ENCODE measurements around the gene RAPGEF2. TPM values are rescaled to one million over a fixed set of nuclear protein-coding genes. Genes with fewer than 3 reads are reported as not detected.

Gene RAPGEF2
- total and polyA plus RNA-seq, 7 experiments from 2014 or later = 0.72 to 35.2 (median 20.7) TPM

DNA sequence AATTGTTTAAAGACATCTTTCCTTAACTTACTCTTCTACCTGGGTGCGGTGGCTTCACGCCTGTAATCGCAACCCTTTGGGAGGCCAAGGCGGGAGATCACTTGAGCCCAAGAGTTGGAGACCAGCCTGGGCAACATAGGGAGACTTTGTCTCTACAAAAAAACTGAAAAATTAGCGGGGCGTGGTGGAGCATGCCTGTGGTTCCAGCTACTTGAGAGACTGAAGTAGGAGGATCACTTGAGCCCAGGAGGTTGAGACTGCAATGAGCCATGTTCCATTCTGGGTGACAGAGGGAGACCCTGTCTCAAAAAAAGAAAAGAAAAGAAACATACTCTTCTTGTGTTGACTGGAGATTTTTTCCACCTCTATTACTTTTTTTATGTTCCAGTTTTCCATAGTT lies 181.9 kb downstream of the RAPGEF2 start:
- Mint-ChIP-seq H3K4me1 (peaks cover 0 to 5% (median 0%) of the 10 kb centered on the region in 7 donors), H3K4me3 (no peak overlapping the region), H3K36me3 (peaks cover 0 to 32% (median 11%) of the 10 kb centered on the region in 5 donors), H3K27ac (no peak overlapping the region), H3K27me3 (no peaks in the 10 kb centered on the region), H3K9me3 (peaks cover 0 to 1% (median 0%) of the 10 kb centered on the region in 11 donors)
- no peaks in the 10 kb centered on the region for H3K4me1 ChIP-seq (ENCODE audit: control insufficient read depth in 2 of 2, insufficient read depth in 2 of 2, low read length in 2 of 2)
- H3K4me3 ChIP-seq (ENCODE audit: low read length) = no peak overlapping the region
- ATAC-seq (no peak), DNase-seq (no peak)
- H3K9me3 ChIP-seq (ENCODE audit: control insufficient read depth in 2 of 3, low read length in 3 of 3) = no peaks in the 10 kb centered on the region
- no peaks in the 10 kb centered on the region for H3K27me3 ChIP-seq (ENCODE audit: control insufficient read depth in 2 of 2, insufficient read depth in 2 of 2, low read length in 2 of 2)
- no peak overlapping the region for H3K27ac ChIP-seq (ENCODE audit: low read depth, low read length)
- CTCF ChIA-PET = no interaction called here
- intact Hi-C loops (cut with micrococcal nuclease) = no loop called here
- H3K36me3 ChIP-seq (ENCODE audit: control insufficient read depth in 2 of 3, insufficient read depth in 3 of 3, low read length in 3 of 3) = no peaks in the 10 kb centered on the region
- POLR2A ChIA-PET = no interaction called here

DNA sequence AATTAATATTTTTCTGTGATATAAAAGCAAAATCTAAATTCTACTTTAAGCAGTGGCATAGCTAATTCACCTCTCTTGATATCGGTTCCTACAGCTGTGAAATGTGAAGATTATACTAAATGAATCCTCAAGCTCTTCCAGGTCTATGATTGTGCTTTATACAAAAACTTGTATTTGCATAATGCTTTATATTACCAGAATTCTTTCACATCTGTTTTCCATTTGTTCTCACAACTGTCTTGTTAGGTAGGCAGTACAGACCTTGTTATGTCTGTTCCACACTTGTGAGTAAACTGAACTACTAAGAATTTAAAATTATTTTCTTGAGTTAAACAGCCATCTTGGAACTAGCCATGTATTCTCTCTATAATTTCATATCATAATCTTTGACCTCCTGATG lies 184.9 kb downstream of the RAPGEF2 start:
- H3K27ac Mint-ChIP-seq = no peak overlapping the region

DNA sequence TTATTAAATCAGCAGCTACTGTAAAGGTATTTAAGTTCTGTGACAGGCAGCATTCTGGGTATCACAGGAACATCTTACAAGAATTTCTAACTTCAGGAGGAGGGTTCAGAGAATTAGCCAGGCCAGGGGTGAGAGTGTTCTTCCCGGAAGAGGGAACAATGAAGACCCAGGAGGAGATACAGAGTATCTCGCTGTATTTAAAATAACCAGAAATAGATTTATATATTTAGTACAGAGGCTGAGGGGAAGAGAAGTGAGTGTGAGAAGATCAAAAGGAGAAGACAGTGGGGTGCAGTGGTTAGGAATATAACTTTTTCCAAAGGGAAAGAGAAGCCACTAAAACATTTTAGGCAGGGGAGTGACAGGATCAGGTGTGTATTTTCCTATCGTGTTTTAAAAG lies 186.8 kb downstream of the RAPGEF2 start:
- Mint-ChIP-seq H3K27me3 (no peaks in the 10 kb centered on the region), H3K27ac (peak overlapping the region in 1 of 9 donors; percentile 51), H3K36me3 (peaks cover 0 to 21% (median 8%) of the 10 kb centered on the region in 5 donors), H3K4me1 (peaks cover 0 to 7% (median 0%) of the 10 kb centered on the region in 7 donors), H3K4me3 (no peak overlapping the region), H3K9me3 (peaks cover 0 to 3% (median 0%) of the 10 kb centered on the region in 11 donors)
- no peak for DNase-seq
- H3K4me3 ChIP-seq (ENCODE audit: low read length) = no peak overlapping the region
- no peak for ATAC-seq
- H3K4me1 ChIP-seq (ENCODE audit: control insufficient read depth in 2 of 2, insufficient read depth in 2 of 2, low read length in 2 of 2) = no peaks in the 10 kb centered on the region
- intact Hi-C loops (cut with micrococcal nuclease) = no loop called here
- POLR2A ChIA-PET = no interaction called here
- H3K36me3 ChIP-seq (ENCODE audit: control insufficient read depth in 2 of 3, insufficient read depth in 3 of 3, low read length in 3 of 3) = no peaks in the 10 kb centered on the region
- CTCF ChIA-PET = interaction anchor here (0.7 kb wide), 1 partner anchor 511 kb away, joined by 3 read pairs; no protein-coding TSS in a partner anchor
- no peaks in the 10 kb centered on the region for H3K9me3 ChIP-seq (ENCODE audit: control insufficient read depth in 2 of 3, low read length in 3 of 3)
- no peaks in the 10 kb centered on the region for H3K27me3 ChIP-seq (ENCODE audit: control insufficient read depth in 2 of 2, insufficient read depth in 2 of 2, low read length in 2 of 2)
- no peak overlapping the region for H3K27ac ChIP-seq (ENCODE audit: low read depth, low read length)

More for the DNA sequence above, 184.9 kb downstream of the RAPGEF2 start:
- ChIA-PET CTCF (no interaction called here), POLR2A (no interaction called here)
- H3K36me3 ChIP-seq (ENCODE audit: control insufficient read depth in 2 of 3, insufficient read depth in 3 of 3, low read length in 3 of 3) = no peaks in the 10 kb centered on the region
- DNase-seq = no peak
- no peak overlapping the region for H3K27ac ChIP-seq (ENCODE audit: low read depth, low read length)
- no peak for ATAC-seq
- Mint-ChIP-seq H3K9me3 (peaks cover 0 to 2% (median 0%) of the 10 kb centered on the region in 11 donors), H3K4me3 (no peak overlapping the region), H3K36me3 (peaks cover 0 to 26% (median 8%) of the 10 kb centered on the region in 5 donors), H3K27me3 (no peaks in the 10 kb centered on the region), H3K4me1 (peaks cover 0 to 7% (median 0%) of the 10 kb centered on the region in 7 donors)
- H3K27me3 ChIP-seq (ENCODE audit: control insufficient read depth in 2 of 2, insufficient read depth in 2 of 2, low read length in 2 of 2) = no peaks in the 10 kb centered on the region
- H3K4me3 ChIP-seq (ENCODE audit: low read length) = no peak overlapping the region
- no peaks in the 10 kb centered on the region for H3K4me1 ChIP-seq (ENCODE audit: control insufficient read depth in 2 of 2, insufficient read depth in 2 of 2, low read length in 2 of 2)
- intact Hi-C loops (cut with micrococcal nuclease) = no loop called here
- H3K9me3 ChIP-seq (ENCODE audit: control insufficient read depth in 2 of 3, low read length in 3 of 3) = no peaks in the 10 kb centered on the region

DNA sequence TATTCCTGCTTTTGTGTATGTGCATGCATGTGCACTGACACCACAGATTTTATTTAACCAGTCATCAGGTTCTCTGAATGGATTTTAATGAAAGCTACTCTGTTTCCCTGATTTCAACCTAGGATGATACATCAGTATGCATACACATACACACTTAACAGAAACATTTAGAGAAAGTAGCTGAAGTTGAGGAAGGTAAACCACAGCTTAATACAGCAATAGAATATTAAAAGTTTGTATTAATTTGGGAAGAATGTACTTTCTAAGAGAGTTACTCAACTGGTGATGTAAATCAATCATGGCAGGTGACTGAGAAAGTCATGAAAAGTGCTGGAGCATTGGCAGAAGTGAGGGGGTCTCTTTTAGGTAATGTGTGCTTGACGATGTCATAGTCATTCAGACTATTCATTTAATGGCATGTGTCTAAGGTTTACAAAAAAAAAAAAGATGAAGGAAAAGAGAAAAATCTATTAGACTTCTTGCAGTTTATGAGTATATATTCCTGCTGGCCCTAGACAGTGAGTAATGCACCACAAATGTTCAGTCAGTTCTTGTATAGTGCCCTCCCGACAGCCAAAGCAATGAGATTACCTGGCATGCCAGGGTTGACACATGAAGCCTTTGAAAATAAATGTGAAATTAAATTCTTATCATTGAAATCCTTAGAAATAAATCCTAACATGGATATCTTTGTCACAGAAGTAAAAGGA lies 187.6 kb downstream of the RAPGEF2 start:
- CTCF ChIA-PET = no interaction called here
- H3K9me3 ChIP-seq (ENCODE audit: control insufficient read depth in 2 of 3, low read length in 3 of 3) = no peaks in the 10 kb centered on the region
- ATAC-seq = no peak
- H3K36me3 ChIP-seq (ENCODE audit: control insufficient read depth in 2 of 3, insufficient read depth in 3 of 3, low read length in 3 of 3) = no peaks in the 10 kb centered on the region
- no peaks in the 10 kb centered on the region for H3K4me1 ChIP-seq (ENCODE audit: control insufficient read depth in 2 of 2, insufficient read depth in 2 of 2, low read length in 2 of 2)
- H3K27me3 ChIP-seq (ENCODE audit: control insufficient read depth in 2 of 2, insufficient read depth in 2 of 2, low read length in 2 of 2) = no peaks in the 10 kb centered on the region
- POLR2A ChIA-PET = no interaction called here
- Mint-ChIP-seq H3K4me1 (peaks cover 0 to 12% (median 0%) of the 10 kb centered on the region in 7 donors), H3K4me3 (no peak overlapping the region), H3K36me3 (peaks cover 0 to 23% (median 8%) of the 10 kb centered on the region in 5 donors), H3K9me3 (peaks cover 0 to 3% (median 0%) of the 10 kb centered on the region in 11 donors), H3K27me3 (no peaks in the 10 kb centered on the region), H3K27ac (no peak overlapping the region)
- no peak for DNase-seq
- H3K4me3 ChIP-seq (ENCODE audit: low read length) = no peak overlapping the region
- intact Hi-C loops (cut with micrococcal nuclease) = no loop called here
- no peak overlapping the region for H3K27ac ChIP-seq (ENCODE audit: low read depth, low read length)

DNA sequence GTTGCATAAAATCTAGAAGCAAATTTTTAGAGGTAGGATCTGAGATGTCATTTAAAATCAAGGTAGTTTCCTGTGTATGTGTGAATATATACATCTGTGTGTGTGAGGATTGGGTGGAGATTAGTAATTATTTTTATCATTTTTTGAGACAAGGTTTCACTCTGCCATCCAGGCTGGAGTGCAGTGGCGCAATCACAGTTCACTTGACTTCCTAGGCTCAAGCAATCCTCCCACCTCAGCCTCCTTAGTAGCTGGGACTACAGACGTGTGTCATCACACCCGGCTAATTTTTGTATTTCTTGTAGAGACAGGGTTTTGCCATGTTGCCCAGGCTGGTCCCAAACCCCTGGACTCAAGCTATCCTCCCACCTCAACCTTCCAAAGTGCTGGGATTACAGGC lies 188.3 kb downstream of the RAPGEF2 start:
- Histone ChIP-seq H3K9me3 (ENCODE audit: control insufficient read depth in 2 of 3, low read length in 3 of 3) (no peaks in the 10 kb centered on the region), H3K4me3 (ENCODE audit: low read length) (no peak overlapping the region), H3K4me1 (ENCODE audit: control insufficient read depth in 2 of 2, insufficient read depth in 2 of 2, low read length in 2 of 2) (no peaks in the 10 kb centered on the region), H3K27me3 (ENCODE audit: control insufficient read depth in 2 of 2, insufficient read depth in 2 of 2, low read length in 2 of 2) (no peaks in the 10 kb centered on the region), H3K27ac (ENCODE audit: low read depth, low read length) (no peak overlapping the region), H3K36me3 (ENCODE audit: control insufficient read depth in 2 of 3, insufficient read depth in 3 of 3, low read length in 3 of 3) (no peaks in the 10 kb centered on the region)
- peaks cover 0 to 12% (median 0%) of the 10 kb centered on the region in 7 donors for H3K4me1 Mint-ChIP-seq
- no peak overlapping the region for H3K4me3 Mint-ChIP-seq
- no peak for DNase-seq
- peaks cover 0 to 16% (median 6%) of the 10 kb centered on the region in 5 donors for H3K36me3 Mint-ChIP-seq
- POLR2A ChIA-PET = no interaction called here
- no peak for ATAC-seq
- no peaks in the 10 kb centered on the region for H3K27me3 Mint-ChIP-seq
- H3K27ac Mint-ChIP-seq = no peak overlapping the region
- intact Hi-C loops (cut with micrococcal nuclease) = no loop called here
- CTCF ChIA-PET = no interaction called here
- H3K9me3 Mint-ChIP-seq = peaks cover 0 to 3% (median 0%) of the 10 kb centered on the region in 11 donors

DNA sequence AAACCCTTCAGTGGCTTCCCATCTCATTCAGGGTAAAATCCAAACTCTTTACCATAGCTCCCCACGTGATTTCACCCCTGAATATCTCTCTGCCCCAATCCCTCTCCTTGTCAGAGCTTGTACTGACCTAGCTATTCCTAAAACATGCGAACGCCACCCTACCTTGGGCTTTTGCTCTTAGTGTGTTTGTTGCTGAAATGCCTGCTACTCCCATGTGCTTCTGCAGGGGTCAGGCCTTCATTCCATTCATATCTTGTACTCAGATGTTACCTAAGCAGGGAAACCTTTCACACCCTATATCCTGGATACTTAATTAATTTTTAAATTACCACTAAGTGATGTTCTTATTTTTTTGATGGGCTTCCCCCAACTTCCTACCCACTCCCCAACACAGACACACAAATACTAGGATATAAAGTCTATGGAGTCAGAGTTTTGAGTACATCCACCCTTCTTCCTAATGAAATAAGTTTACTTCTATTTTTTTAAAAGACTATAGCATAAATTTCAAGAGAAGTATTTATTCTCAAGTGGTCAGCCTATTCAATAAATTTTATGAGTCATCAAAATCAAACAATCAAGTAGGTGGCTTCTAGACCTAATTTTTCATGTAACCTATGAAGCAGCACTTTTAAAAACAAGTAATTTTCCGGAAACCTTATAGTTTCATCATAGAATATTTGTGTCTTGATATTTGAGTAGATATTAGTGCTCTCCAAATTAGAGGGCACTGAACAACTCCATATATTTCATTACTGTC lies 189.4 kb downstream of the RAPGEF2 start:
- H3K27me3 ChIP-seq (ENCODE audit: control insufficient read depth in 2 of 2, insufficient read depth in 2 of 2, low read length in 2 of 2) = no peaks in the 10 kb centered on the region
- intact Hi-C loops (cut with micrococcal nuclease) = no loop called here
- CTCF ChIA-PET = no interaction called here
- H3K27ac ChIP-seq (ENCODE audit: low read depth, low read length) = no peak overlapping the region
- Mint-ChIP-seq H3K9me3 (peaks cover 0 to 3% (median 0%) of the 10 kb centered on the region in 11 donors), H3K4me3 (no peak overlapping the region), H3K36me3 (peaks cover 0 to 11% (median 4%) of the 10 kb centered on the region in 5 donors), H3K27ac (no peak overlapping the region), H3K27me3 (no peaks in the 10 kb centered on the region), H3K4me1 (peaks cover 0 to 12% (median 0%) of the 10 kb centered on the region in 7 donors)
- no peaks in the 10 kb centered on the region for H3K4me1 ChIP-seq (ENCODE audit: control insufficient read depth in 2 of 2, insufficient read depth in 2 of 2, low read length in 2 of 2)
- H3K4me3 ChIP-seq (ENCODE audit: low read length) = no peak overlapping the region
- POLR2A ChIA-PET = no interaction called here
- DNase-seq = no peak
- H3K36me3 ChIP-seq (ENCODE audit: control insufficient read depth in 2 of 3, insufficient read depth in 3 of 3, low read length in 3 of 3) = no peaks in the 10 kb centered on the region
- ATAC-seq = no peak
- H3K9me3 ChIP-seq (ENCODE audit: control insufficient read depth in 2 of 3, low read length in 3 of 3) = no peaks in the 10 kb centered on the region
